Mesendoderm (in vitro differentiated cells): ENCODE results near the gene NAV2.

Experiments used
- DNase-seq: peaks from one replicate; pipeline ENCODE4 v3.0.0; 2013
- H2AK5ac ChIP-seq: 2 replicates; pipeline ENCODE4 v1.6.1; 2013; ENCODE audit warnings: low read length, inconsistent platforms
- H2BK120ac ChIP-seq: 2 replicates; pipeline ENCODE4 v1.6.1; 2013; ENCODE audit warnings: low read depth, mild to moderate bottlenecking, low read length, moderate library complexity, mixed read lengths
- H2BK15ac ChIP-seq: replicated peaks from 2 replicates; pipeline ENCODE4 v1.6.1; 2013; ENCODE audit warnings: low read depth, mild to moderate bottlenecking, moderate library complexity
- H2BK5ac ChIP-seq: 2 replicates; pipeline ENCODE4 v1.6.1; 2013; ENCODE audit warnings: low read length, inconsistent platforms
- H3K18ac ChIP-seq: 2 replicates; pipeline ENCODE4 v1.6.1; 2013; ENCODE audit warnings: mild to moderate bottlenecking, low read length, mixed read lengths
- H3K23ac ChIP-seq: one replicate; pipeline ENCODE4 v1.6.1; 2013; ENCODE audit warnings: low read length
- H3K27ac ChIP-seq: 2 replicates; pipeline ENCODE4 v1.5.1; 2013; ENCODE audit warnings: low read depth, mild to moderate bottlenecking, inconsistent platforms, low read length, moderate library complexity
- H3K27me3 ChIP-seq: 2 replicates; pipeline ENCODE4 v1.6.1; 2013; ENCODE audit warnings: low read length, control low read depth, mild to moderate bottlenecking, inconsistent platforms; ENCODE audit not compliant: insufficient read depth, poor library complexity
- H3K36me3 ChIP-seq: 2 replicates; pipeline ENCODE4 v1.6.1; 2013; ENCODE audit warnings: low read length, inconsistent platforms; ENCODE audit not compliant: control insufficient read depth, insufficient read depth
- H3K4ac ChIP-seq: one replicate; pipeline ENCODE4 v1.6.1; 2013; ENCODE audit warnings: low read depth, mild to moderate bottlenecking, low read length, moderate library complexity
- H3K4me1 ChIP-seq: 2 replicates; pipeline ENCODE4 v1.6.1; 2013; ENCODE audit warnings: low read depth, low read length, inconsistent platforms; ENCODE audit not compliant: control insufficient read depth
- H3K4me2 ChIP-seq: 2 replicates; pipeline ENCODE4 v1.6.1; 2013; ENCODE audit warnings: low read length
- H3K4me3 ChIP-seq: 2 replicates; pipeline ENCODE4 v1.5.1; 2013; ENCODE audit warnings: mild to moderate bottlenecking, low read length
- H3K56ac ChIP-seq: one replicate; pipeline ENCODE4 v1.6.1; 2013; ENCODE audit warnings: low read length
- H3K79me1 ChIP-seq: 2 replicates; pipeline ENCODE4 v1.6.1; 2013; ENCODE audit warnings: low read length, inconsistent platforms
- H3K79me2 ChIP-seq: 2 replicates; pipeline ENCODE4 v1.6.1; 2013; ENCODE audit warnings: mild to moderate bottlenecking, low read length; ENCODE audit not compliant: control insufficient read depth, insufficient read depth
- H3K9ac ChIP-seq: 2 replicates; pipeline ENCODE4 v1.6.1; 2013; ENCODE audit warnings: low read length, inconsistent platforms
- H4K5ac ChIP-seq: one replicate; pipeline ENCODE4 v1.6.1; 2013; ENCODE audit warnings: low read length
- H4K8ac ChIP-seq: one replicate; pipeline ENCODE4 v1.6.1; 2013; ENCODE audit warnings: low read depth, mild to moderate bottlenecking, control low read depth, low read length, moderate library complexity
- WGBS: extraction: QIAGEN DNeasy Blood & Tissue Kit; methylation state at CpG from one replicate; pipeline ENCODE4 v1.1.7; 2013; ENCODE audit warnings: low lambda C conversion rate, missing lambda C conversion rate; ENCODE audit not compliant: insufficient coverage; ENCODE audit errors: extremely low coverage; 5-methylcytosine and 5-hydroxymethylcytosine counted together

Gene NAV2

DNA sequence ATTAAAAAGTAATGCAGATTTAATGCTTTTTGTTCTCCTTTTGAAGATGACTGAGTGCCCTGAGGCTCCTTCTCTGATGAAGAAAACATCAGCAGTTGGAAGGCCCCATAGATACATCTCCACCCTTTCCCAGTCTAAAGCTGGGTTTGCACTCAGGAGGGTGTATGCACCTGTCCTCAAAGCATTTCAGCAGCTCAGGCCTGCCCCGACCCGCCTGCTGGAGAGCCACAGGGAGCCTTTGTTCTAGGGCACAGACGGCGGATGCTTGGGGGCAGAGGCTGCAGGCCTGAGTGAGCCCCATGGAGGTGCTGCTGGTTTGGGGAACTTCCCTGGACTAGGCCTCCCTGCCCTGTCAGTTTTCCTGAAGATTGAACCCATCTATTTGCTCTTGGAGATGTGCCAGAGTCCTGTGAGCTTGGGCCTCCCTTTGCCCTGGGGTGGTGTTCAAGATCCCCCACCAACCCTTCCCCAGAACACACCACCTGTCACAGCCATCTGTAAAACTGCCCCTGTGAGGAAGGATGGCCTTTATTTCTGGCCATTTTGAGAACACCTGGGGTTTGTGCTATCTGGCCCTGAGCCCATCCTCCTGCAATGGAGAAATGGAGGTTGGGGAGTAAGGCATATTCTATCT is 160.0 kb downstream of the NAV2 start:
- no CpG with 5 or more reads among the region's 4 CpGs for WGBS
- H3K79me2 ChIP-seq: no peaks in the 10 kb centered on the region
- no peak overlapping the region for H4K5ac ChIP-seq
- H3K4me2 ChIP-seq: no peak overlapping the region
- peak overlapping the region; percentile 15 for H3K56ac ChIP-seq
- H3K4me3 ChIP-seq: no peak overlapping the region
- no peak overlapping the region for H2BK5ac ChIP-seq
- H2BK15ac ChIP-seq: no peak overlapping the region
- no peak for DNase-seq
- H4K8ac ChIP-seq: no peak overlapping the region
- H2BK120ac ChIP-seq: no peak overlapping the region
- no peak overlapping the region for H3K27ac ChIP-seq
- H3K18ac ChIP-seq: no peak overlapping the region
- H3K79me1 ChIP-seq: no peaks in the 10 kb centered on the region
- no peaks in the 10 kb centered on the region for H3K27me3 ChIP-seq
- H3K4me1 ChIP-seq: peaks cover 3% of the 10 kb centered on the region
- H3K4ac ChIP-seq: no peak overlapping the region
- no peaks in the 10 kb centered on the region for H3K36me3 ChIP-seq
- H2AK5ac ChIP-seq: no peak overlapping the region
- no peak overlapping the region for H3K9ac ChIP-seq
- H3K23ac ChIP-seq: no peak overlapping the region

DNA sequence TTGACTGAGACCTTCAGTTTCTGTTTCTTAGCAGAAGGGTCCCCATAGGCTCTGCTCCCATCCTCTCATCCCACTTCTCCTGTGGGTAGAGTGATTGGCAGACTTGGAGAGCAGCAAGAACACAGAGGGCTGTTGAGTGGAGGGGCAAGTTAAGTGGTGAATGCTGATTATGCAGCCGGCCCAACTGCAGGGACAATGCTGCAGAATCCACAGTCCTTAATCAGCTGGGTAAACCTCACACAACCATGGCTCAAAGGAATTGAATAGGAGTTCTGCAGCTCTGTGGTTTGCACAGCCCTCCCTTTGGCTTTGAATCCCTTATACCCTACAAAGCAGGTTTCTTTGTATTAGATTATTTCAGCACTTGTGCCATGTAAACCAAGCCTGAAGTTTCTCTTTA is 161.1 kb downstream of the NAV2 start:
- Histone ChIP-seq H2BK120ac (no peak overlapping the region), H3K79me2 (no peaks in the 10 kb centered on the region), H2AK5ac (no peak overlapping the region), H3K56ac (no peak overlapping the region), H2BK5ac (no peak overlapping the region), H3K27me3 (no peaks in the 10 kb centered on the region), H3K4ac (no peak overlapping the region), H3K23ac (no peak overlapping the region), H3K18ac (no peak overlapping the region), H3K4me3 (no peak overlapping the region), H2BK15ac (no peak overlapping the region), H3K79me1 (no peaks in the 10 kb centered on the region), H4K5ac (no peak overlapping the region), H3K4me1 (peaks cover 3% of the 10 kb centered on the region), H4K8ac (no peak overlapping the region), H3K27ac (no peak overlapping the region), H3K4me2 (no peak overlapping the region), H3K9ac (no peak overlapping the region), H3K36me3 (no peaks in the 10 kb centered on the region)
- no CpG with 5 or more reads among the region's 1 CpG for WGBS
- DNase-seq: peak; percentile 57

DNA sequence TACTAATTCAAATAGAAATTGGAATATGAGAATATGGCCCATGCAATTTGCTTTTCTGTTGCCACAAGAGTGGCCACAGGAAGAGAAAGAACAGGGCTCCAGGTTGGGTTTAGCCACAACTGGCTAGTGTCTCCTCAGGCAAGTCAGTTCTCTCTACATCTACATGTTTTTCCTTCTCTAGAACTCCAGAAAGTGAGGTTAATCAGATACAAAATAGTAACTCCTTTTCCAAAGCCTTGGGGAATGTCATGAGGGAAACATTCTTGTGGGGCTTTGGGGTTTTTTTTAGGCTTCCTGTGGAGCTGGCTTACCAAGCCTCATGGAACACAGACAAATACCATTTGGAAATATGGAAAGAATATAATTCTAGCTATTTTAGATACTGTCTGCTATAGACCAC is 161.6 kb downstream of the NAV2 start:
- DNase-seq: no peak
- H3K9ac ChIP-seq: no peak overlapping the region
- H3K4me3 ChIP-seq: no peak overlapping the region
- H4K8ac ChIP-seq: no peak overlapping the region
- H3K79me2 ChIP-seq: no peaks in the 10 kb centered on the region
- H3K18ac ChIP-seq: no peak overlapping the region
- no peaks in the 10 kb centered on the region for H3K79me1 ChIP-seq
- H2BK15ac ChIP-seq: no peak overlapping the region
- no peak overlapping the region for H2BK5ac ChIP-seq
- H3K4me1 ChIP-seq: peaks cover 3% of the 10 kb centered on the region
- no peak overlapping the region for H3K27ac ChIP-seq
- H2AK5ac ChIP-seq: no peak overlapping the region
- no peak overlapping the region for H4K5ac ChIP-seq
- H3K27me3 ChIP-seq: no peaks in the 10 kb centered on the region
- H3K4ac ChIP-seq: no peak overlapping the region
- no peak overlapping the region for H3K4me2 ChIP-seq
- no peaks in the 10 kb centered on the region for H3K36me3 ChIP-seq
- H3K56ac ChIP-seq: no peak overlapping the region
- no peak overlapping the region for H3K23ac ChIP-seq
- H2BK120ac ChIP-seq: no peak overlapping the region

DNA sequence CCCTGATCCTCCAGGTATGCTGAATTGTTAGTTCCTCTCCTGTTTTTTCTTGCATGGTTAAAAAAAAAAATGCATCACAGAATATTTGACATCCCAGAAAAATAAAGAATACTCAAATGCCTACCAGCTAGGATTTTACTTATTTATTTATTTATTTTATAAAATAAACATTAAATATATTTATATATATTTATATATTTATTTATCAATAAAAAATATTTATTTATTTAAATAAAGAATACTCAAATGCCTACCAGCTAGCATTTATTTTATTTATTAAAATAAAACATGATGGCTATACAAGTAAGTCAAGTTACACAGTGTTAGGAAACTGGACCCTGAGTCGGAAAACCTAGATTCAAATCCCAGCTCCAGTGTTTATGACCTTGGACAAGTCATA is 164.1 kb downstream of the NAV2 start:
- H4K5ac ChIP-seq: no peak overlapping the region
- H2BK120ac ChIP-seq: no peak overlapping the region
- no peak overlapping the region for H3K4ac ChIP-seq
- H3K23ac ChIP-seq: no peak overlapping the region
- H3K79me2 ChIP-seq: no peaks in the 10 kb centered on the region
- WGBS: no CpG with 5 or more reads among the region's 1 CpG
- H3K27ac ChIP-seq: no peak overlapping the region
- H3K4me1 ChIP-seq: peaks cover 3% of the 10 kb centered on the region
- no peak overlapping the region for H2AK5ac ChIP-seq
- no peak overlapping the region for H3K18ac ChIP-seq
- H3K4me3 ChIP-seq: no peak overlapping the region
- H3K27me3 ChIP-seq: no peaks in the 10 kb centered on the region
- no peak overlapping the region for H3K9ac ChIP-seq
- no peak for DNase-seq
- H3K4me2 ChIP-seq: no peak overlapping the region
- H2BK5ac ChIP-seq: no peak overlapping the region
- no peaks in the 10 kb centered on the region for H3K79me1 ChIP-seq
- no peaks in the 10 kb centered on the region for H3K36me3 ChIP-seq
- H3K56ac ChIP-seq: no peak overlapping the region
- no peak overlapping the region for H4K8ac ChIP-seq
- H2BK15ac ChIP-seq: no peak overlapping the region

DNA sequence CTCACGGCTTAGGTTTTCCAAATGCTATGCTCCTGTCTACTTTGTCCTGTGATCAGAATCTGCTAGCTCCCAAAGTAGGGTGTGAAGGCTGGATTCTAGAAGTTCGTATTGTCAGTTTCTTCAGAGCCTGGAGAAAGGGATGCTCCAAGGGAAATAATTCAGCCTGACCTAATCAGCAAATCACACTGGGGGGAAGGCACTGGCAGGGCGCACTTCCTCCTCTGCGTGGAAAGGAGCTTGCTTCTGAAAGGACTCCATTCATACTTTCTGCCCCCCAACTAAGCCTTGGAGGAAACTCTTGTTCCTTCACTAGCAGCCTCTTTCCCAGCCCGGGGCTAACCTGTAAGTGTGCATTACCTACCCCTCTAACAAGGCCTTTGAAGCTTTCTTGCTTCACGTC is 165.9 kb downstream of the NAV2 start:
- no peaks in the 10 kb centered on the region for H3K27me3 ChIP-seq
- no peak overlapping the region for H3K23ac ChIP-seq
- no peak overlapping the region for H3K9ac ChIP-seq
- no peak overlapping the region for H3K4me2 ChIP-seq
- H2BK5ac ChIP-seq: no peak overlapping the region
- no peaks in the 10 kb centered on the region for H3K79me1 ChIP-seq
- no peak overlapping the region for H2BK120ac ChIP-seq
- no peak overlapping the region for H2AK5ac ChIP-seq
- no CpG with 5 or more reads among the region's 6 CpGs for WGBS
- H3K4me1 ChIP-seq: peaks cover 2% of the 10 kb centered on the region
- H4K8ac ChIP-seq: no peak overlapping the region
- H4K5ac ChIP-seq: no peak overlapping the region
- H3K4ac ChIP-seq: no peak overlapping the region
- no peaks in the 10 kb centered on the region for H3K79me2 ChIP-seq
- H3K27ac ChIP-seq: no peak overlapping the region
- DNase-seq: no peak
- no peaks in the 10 kb centered on the region for H3K36me3 ChIP-seq
- no peak overlapping the region for H2BK15ac ChIP-seq
- H3K56ac ChIP-seq: no peak overlapping the region
- H3K4me3 ChIP-seq: no peak overlapping the region
- no peak overlapping the region for H3K18ac ChIP-seq

DNA sequence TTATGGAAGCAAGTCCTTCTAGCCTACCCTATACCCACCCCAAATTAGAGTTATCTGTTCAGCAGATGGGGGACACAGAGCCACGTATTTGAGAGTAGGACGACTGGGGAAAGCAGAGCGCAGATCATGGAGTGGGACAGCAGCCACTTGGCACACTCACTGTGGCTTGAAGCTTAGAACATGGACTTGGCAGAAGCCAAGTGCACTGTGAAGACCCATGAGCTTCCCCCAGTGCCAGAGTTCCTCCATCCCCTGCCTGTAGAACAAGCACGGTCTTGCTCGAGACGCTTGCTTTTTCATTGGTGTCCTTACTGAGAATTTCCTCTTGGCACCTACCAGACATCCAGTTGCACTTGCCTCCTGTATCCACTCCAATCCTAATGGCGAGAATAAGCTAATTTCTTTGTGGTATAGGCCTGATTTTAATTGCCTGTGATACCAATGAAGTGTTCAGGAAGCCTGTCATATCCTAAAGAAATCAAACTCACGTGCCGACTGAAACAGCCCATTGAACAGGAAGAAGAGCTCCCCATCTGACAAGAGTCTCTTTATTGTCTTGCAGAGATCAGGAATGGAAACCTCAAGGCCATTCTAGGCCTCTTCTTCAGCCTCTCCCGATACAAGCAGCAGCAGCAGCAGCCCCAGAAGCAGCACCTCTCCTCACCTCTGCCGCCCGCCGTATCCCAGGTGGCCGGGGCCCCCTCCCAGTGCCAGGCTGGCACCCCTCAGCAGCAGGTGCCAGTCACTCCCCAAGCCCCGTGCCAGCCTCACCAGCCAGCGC is 166.9 kb downstream of the NAV2 start:
- no peak overlapping the region for H3K23ac ChIP-seq
- H3K4me1 ChIP-seq: no peaks in the 10 kb centered on the region
- H3K4me2 ChIP-seq: no peak overlapping the region
- no peaks in the 10 kb centered on the region for H3K27me3 ChIP-seq
- H3K18ac ChIP-seq: no peak overlapping the region
- H2AK5ac ChIP-seq: no peak overlapping the region
- no peak overlapping the region for H2BK120ac ChIP-seq
- H3K4ac ChIP-seq: no peak overlapping the region
- no peak overlapping the region for H3K9ac ChIP-seq
- no peak overlapping the region for H4K8ac ChIP-seq
- H2BK5ac ChIP-seq: no peak overlapping the region
- H3K79me1 ChIP-seq: no peaks in the 10 kb centered on the region
- no peak overlapping the region for H3K4me3 ChIP-seq
- no peak for DNase-seq
- no peaks in the 10 kb centered on the region for H3K79me2 ChIP-seq
- no peaks in the 10 kb centered on the region for H3K36me3 ChIP-seq
- H3K56ac ChIP-seq: no peak overlapping the region
- H2BK15ac ChIP-seq: no peak overlapping the region
- no peak overlapping the region for H3K27ac ChIP-seq
- no CpG with 5 or more reads among the region's 16 CpGs for WGBS
- no peak overlapping the region for H4K5ac ChIP-seq
